GM12878 (cell line): Measurements from ENCODE around the gene TMEM178A. TPM values are rescaled to one million over a fixed set of nuclear protein-coding genes. Genes with fewer than 3 reads are reported as not detected.

Source experiments
- ATAC-seq: fragments of 200-7000 bp; cut with Tn5 transposase; 3 replicates; pipeline ENCODE4 v1.9.1; 2020; ENCODE audit warnings: mild to moderate bottlenecking, moderate library complexity
- BruUV-seq: library from RNA; stranded (reverse); fragments of 400-500 nt; replicated peaks from 2 replicates; lab custom pipeline; 2021; lab: Mats Ljungman, UMichigan
- CTCF ChIA-PET: fragments of 300-600 bp; sonication (Branson Sonifier 250); formaldehyde crosslinking; extraction: SDS; loops from one replicate; lab custom pipeline; 2021; ENCODE audit warnings: inconsistent platforms; lab: Yijun Ruan, JAX
- POLR2A ChIA-PET: fragments of 350-600 bp; formaldehyde crosslinking; extraction: SDS; loops from one replicate; lab custom pipeline; 2021; ENCODE audit warnings: inconsistent platforms; lab: Charles Lee
- RAD21 ChIA-PET: fragments of 300-600 bp; sonication (Branson Sonifier 250); formaldehyde crosslinking; loops from one replicate; lab custom pipeline; 2023; ENCODE audit warnings: antibody characterized with exemption; ENCODE audit not compliant: unreplicated experiment; lab: Charles Lee
- SMC1A ChIA-PET: fragments of 300-600 bp; sonication (Branson Sonifier 250); formaldehyde crosslinking; loops from one replicate; lab custom pipeline; 2023; ENCODE audit not compliant: unreplicated experiment, uncharacterized antibody; lab: Charles Lee
- DNase-seq: peaks from one replicate; pipeline ENCODE4 v3.0.0-alpha.2; 2011; ENCODE audit warnings: low read depth, low spot score
- FAIRE-seq: peaks from 3 replicates; lab custom pipeline; 2011; peaks lifted over from hg19 to GRCh38; lab: Jason Lieb, UNC
- H2AFZ ChIP-seq: 2 replicates; pipeline ENCODE4 v1.6.0; 2011; ENCODE audit warnings: low read depth, low read length, control low read depth; ENCODE audit not compliant: control insufficient read depth
- H3K27ac ChIP-seq: 2 replicates; pipeline ENCODE4 v1.5.1; 2011; ENCODE audit warnings: control low read depth; ENCODE audit not compliant: control insufficient read depth, insufficient read depth
- H3K27me3 ChIP-seq, 2 experiments: replicated peaks in 1 of 2; 2 replicates each; pipeline versions ENCODE4 v1.6.0 to v1.6.1; 2011; ENCODE audit warnings: low read length in 1 of 2; ENCODE audit not compliant: control insufficient read depth in 2 of 2, insufficient read depth in 2 of 2
- H3K36me3 ChIP-seq, 2 experiments: 2 replicates each; pipeline ENCODE4 v1.5.1; 2011; ENCODE audit warnings: low read length in 1 of 2; ENCODE audit not compliant: control insufficient read depth in 2 of 2, insufficient read depth in 2 of 2
- H3K4me1 ChIP-seq: 2 replicates; pipeline ENCODE4 v1.6.1; 2011; ENCODE audit warnings: mild to moderate bottlenecking, low read length, moderate library complexity, mixed read lengths; ENCODE audit not compliant: control insufficient read depth, insufficient read depth
- H3K4me2 ChIP-seq: 2 replicates; pipeline ENCODE4 v1.6.0; 2011; ENCODE audit warnings: control low read depth; ENCODE audit not compliant: control insufficient read depth, insufficient read depth
- H3K4me3 ChIP-seq: fragments of 200-600 bp; sonication (generic); 2 replicates; pipeline ENCODE4 v1.5.1; 2016
- H3K79me2 ChIP-seq: 2 replicates; pipeline ENCODE4 v1.6.0; 2011; ENCODE audit warnings: low read length; ENCODE audit not compliant: control insufficient read depth, insufficient read depth
- H3K9ac ChIP-seq: 2 replicates; pipeline ENCODE4 v1.8.0; 2011; ENCODE audit warnings: low read length, control low read depth, mixed read lengths; ENCODE audit not compliant: control insufficient read depth, insufficient read depth
- H3K9me3 ChIP-seq: replicated peaks from 3 replicates; pipeline ENCODE4 v1.5.1; 2011; ENCODE audit warnings: mild to moderate bottlenecking, low read length; ENCODE audit not compliant: control insufficient read depth, insufficient read depth
- H4K20me1 ChIP-seq: 2 replicates; pipeline ENCODE4 v1.6.0; 2011; ENCODE audit not compliant: control insufficient read depth, insufficient read depth
- ASH2L ChIP-seq: fragments of 300-600, 200-600 bp; sonication (generic); IDR thresholded peaks from 2 replicates; pipeline ENCODE4 v1.6.1; 2017; ENCODE audit warnings: low read depth, mild to moderate bottlenecking, borderline replicate concordance
- BMI1 ChIP-seq: fragments of 450-650 bp; IDR thresholded peaks from 2 replicates; pipeline ENCODE4 v1.6.1; 2016; ENCODE audit warnings: mild to moderate bottlenecking, moderate library complexity, borderline replicate concordance
- ESRRA ChIP-seq: IDR thresholded peaks from 2 replicates; pipeline ENCODE4 v1.6.1; 2012; ENCODE audit warnings: mild to moderate bottlenecking, low read length, improper control_type of control experiment
- HDAC2 ChIP-seq: fragments of 200-600 bp; sonication (generic); IDR thresholded peaks from 2 replicates; pipeline ENCODE4 v1.6.1; 2017
- NFYB ChIP-seq: IDR thresholded peaks from 2 replicates; pipeline ENCODE4 v1.6.1; 2011; ENCODE audit warnings: low read depth, mild to moderate bottlenecking, low read length, improper control_type of control experiment, moderate library complexity; ENCODE audit not compliant: insufficient read depth
- NR2C2 ChIP-seq: IDR thresholded peaks from 2 replicates; pipeline ENCODE4 v1.6.1; 2011; ENCODE audit warnings: borderline replicate concordance, low read depth; ENCODE audit not compliant: control insufficient read depth, insufficient read length
- PBX3 ChIP-seq: IDR thresholded peaks from 2 replicates; pipeline ENCODE4 v1.6.1; 2011; ENCODE audit warnings: mild to moderate bottlenecking, low read depth, low read length, moderate library complexity; ENCODE audit not compliant: insufficient replicate concordance
- POLR2AphosphoS5 ChIP-seq: IDR thresholded peaks from 2 replicates; pipeline ENCODE4 v1.6.1; 2011; ENCODE audit warnings: mild to moderate bottlenecking, low read length, inconsistent platforms
- TCF7 ChIP-seq: IDR thresholded peaks from 2 replicates; pipeline ENCODE4 v1.6.1; 2014; ENCODE audit warnings: antibody characterized with exemption, borderline replicate concordance
- ZZZ3 ChIP-seq: IDR thresholded peaks from 2 replicates; pipeline ENCODE4 v1.6.1; 2011; ENCODE audit warnings: low read depth; ENCODE audit not compliant: control insufficient read depth, insufficient read length
- in situ Hi-C: fragments of 300-500 bp; cut with MboI; formaldehyde crosslinking; loops from 9 replicates; pipeline ENCODE4 v1.14.3; 2018; ENCODE audit warnings: mixed read lengths
- intact Hi-C: fragments of 100-400 bp; cut with micrococcal nuclease; formaldehyde crosslinking; loops from one replicate; pipeline ENCODE4 v1.14.2; 2022; ENCODE audit not compliant: unreplicated experiment
- polyA plus RNA-seq, 11 experiments: library from polyadenylated mRNA; depleted of rRNA in 4 of 11; unstranded in 6 of 11; stranded (reverse) in 5 of 11; fragments of >200 nt; fragmentation: Nextera tagmentation in 4 of 11; fragmentation: Illumina TruSeq in 1 of 11; extraction: Ambion mirVana in 4 of 11; extraction: Trizol in 1 of 11; gene quantifications; 1 replicate in 1 of 11; 2 replicates in 10 of 11; pipeline versions ENCODE4 v1.2.1 to v1.2.3, GENCODE V29; 2011 to 2016; ENCODE audit warnings: inconsistent platforms in 2 of 11, missing spikeins in 2 of 11, low read depth in 1 of 11
- total RNA-seq, 4 experiments: library from RNA; depleted of rRNA in 3 of 4; stranded (reverse); fragments of >200 nt in 3 of 4; fragmentation: Illumina TruSeq in 1 of 4; extraction: Trizol in 1 of 4; gene quantifications; 2 replicates each; pipeline versions ENCODE4 v1.2.1 to v1.2.3, GENCODE V29; 2013 to 2021

The TMEM178A gene
- total and polyA plus RNA-seq, 10 of the 15 experiments (the other 5 are each of a cell fraction or from before 2014, with no cell fraction given) = not detected

GRCh38 chr2:39648580-39648979 is 17.1 kb upstream of the TMEM178A start:
- no peaks in the 10 kb centered on the region for H3K79me2 ChIP-seq
- no peaks in the 10 kb centered on the region for H3K36me3 ChIP-seq
- H3K27ac ChIP-seq = no peak overlapping the region
- ChIA-PET SMC1A (no interaction called here), POLR2A (no interaction called here)
- FAIRE-seq = no peak
- no peak for ATAC-seq
- in situ Hi-C loops = no loop called here
- TF ChIP-seq ESRRA = no peak
- no peak for TF ChIP-seq BMI1
- no peak for TF ChIP-seq NR2C2
- no peak for TF ChIP-seq ZZZ3
- no peak for TF ChIP-seq NFYB
- no peak for TF ChIP-seq POLR2AphosphoS5
- TF ChIP-seq TCF7 = no peak
- no peak for TF ChIP-seq HDAC2
- TF ChIP-seq ASH2L = no peak
- no peak for TF ChIP-seq PBX3
- TF ChIP-seq, all 136 proteins: peak for 0
- Histone ChIP-seq H2AFZ (no peak overlapping the region), H3K4me2 (no peak overlapping the region), H3K4me3 (no peak overlapping the region), H3K4me1 (no peaks in the 10 kb centered on the region), H3K9ac (no peak overlapping the region), H3K27me3 (no peaks in the 10 kb centered on the region), H4K20me1 (no peaks in the 10 kb centered on the region), H3K9me3 (no peaks in the 10 kb centered on the region; the same call in 2 of the 3 replicates)
- intact Hi-C loops = no loop called here
- DNase-seq = no peak
- ChIA-PET CTCF (no interaction called here), RAD21 (no interaction called here)
- BruUV-seq = no TSS peak
